Keratinocyte (primary cell): Measurements from ENCODE around the gene PIGU.

Experiments used
- CTCF ChIP-seq, 3 experiments: IDR thresholded peaks in 1 of 3; conservative IDR thresholded peaks in 1 of 3; optimal IDR thresholded peaks in 1 of 3; 2 replicates in 2 of 3; 3 replicates in 1 of 3; pipeline versions ENCODE3 to v1.5.1; 2011; ENCODE audit warnings: low read length in 3 of 3, mild to moderate bottlenecking in 3 of 3, moderate library complexity in 2 of 3, control low read depth in 1 of 3, inconsistent platforms in 1 of 3; ENCODE audit not compliant: insufficient read depth in 2 of 3; ENCODE audit errors: extremely low read depth in 1 of 3
- EZH2 ChIP-seq: IDR thresholded peaks from one replicate; pipeline ENCODE4 v1.6.1; 2012; ENCODE audit warnings: inconsistent platforms, mild to moderate bottlenecking, low read length, moderate library complexity

DNA sequence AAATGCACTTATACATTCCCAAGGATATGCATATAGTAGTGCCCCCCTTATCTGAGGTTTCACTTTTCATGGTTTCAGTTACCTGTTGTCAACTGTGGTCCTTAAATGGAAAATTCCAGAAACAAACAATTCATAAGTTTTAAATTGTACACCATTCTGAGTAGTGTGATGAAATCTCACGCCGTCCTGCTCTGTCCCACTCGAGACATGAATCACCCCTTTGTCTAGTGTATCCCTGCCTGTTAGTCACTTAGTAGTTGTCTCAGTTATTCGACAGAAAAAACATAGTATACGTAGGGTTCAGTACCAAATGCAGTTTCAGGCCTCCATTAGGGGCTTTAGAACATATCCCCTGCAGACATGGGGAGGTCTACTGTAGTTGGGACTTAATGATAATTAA, 61.4 kb downstream of the PIGU start:
- no peak for TF ChIP-seq CTCF (optimal IDR thresholded peaks at IDR 0.05 in 1 of 3, IDR thresholded peaks at IDR 0.05 in 1 of 3, conservative IDR thresholded peaks at IDR 0.05 in 1 of 3; ENCODE audit: extremely low read depth in 1 of 3, insufficient read depth in 2 of 3, low read length in 3 of 3)
- no peak for TF ChIP-seq EZH2
